ENCODE results near the gene NPIPB5.
"Not testable (repeated sequence)": the region's sequence is repeated elsewhere in the genome, so short reads cannot be mapped to it uniquely, and the experiment has no call there.

The NPIPB5 gene

GRCh38 chr16:22510591-22510990 lies at the start of gene NPIPB5:
Gene NPIPB5 (plus strand): TSS chr16:22510891. CDS start chr16:22513802, 2,911 bp downstream.
- DNase-seq; in situ Hi-C loops (cut with HindIII; ENCODE audit: low pct_ligation_motif_present, low pct_unique_long_range_greater_than_20kb, low sequenced_read_pairs): not testable (repeated sequence)

- in situ Hi-C loops (cut with HindIII; ENCODE audit: low pct_ligation_motif_present, low pct_unique_long_range_greater_than_20kb, low sequenced_read_pairs); DNase-seq: not testable (repeated sequence)
These were observed 41.8 kb upstream of the NPIPB5 start for GRCh38 chr16:22468846-22469245.

GRCh38 chr16:22537996-22538395 lies 27.3 kb downstream of the NPIPB5 start:
- DNase-seq; in situ Hi-C loops (cut with HindIII; ENCODE audit: low pct_ligation_motif_present, low pct_unique_long_range_greater_than_20kb, low sequenced_read_pairs): not testable (repeated sequence)

- DNase-seq; in situ Hi-C loops (cut with HindIII; ENCODE audit: low pct_ligation_motif_present, low pct_unique_long_range_greater_than_20kb, low sequenced_read_pairs): not testable (repeated sequence)
These were observed 34.1 kb downstream of the NPIPB5 start for GRCh38 chr16:22544809-22545208.

- DNase-seq; in situ Hi-C loops (cut with HindIII; ENCODE audit: low pct_ligation_motif_present, low pct_unique_long_range_greater_than_20kb, low sequenced_read_pairs): not testable (repeated sequence)
These were observed 35.9 kb downstream of the NPIPB5 start for GRCh38 chr16:22546630-22547029.

GRCh38 chr16:22547170-22547765 lies 36.6 kb downstream of the NPIPB5 start:
- in situ Hi-C loops (cut with HindIII; ENCODE audit: low pct_ligation_motif_present, low pct_unique_long_range_greater_than_20kb, low sequenced_read_pairs); DNase-seq: not testable (repeated sequence)

- DNase-seq; in situ Hi-C loops (cut with HindIII; ENCODE audit: low pct_ligation_motif_present, low pct_unique_long_range_greater_than_20kb, low sequenced_read_pairs): not testable (repeated sequence)
These were observed 39.2 kb downstream of the NPIPB5 start for GRCh38 chr16:22549853-22550252.

GRCh38 chr16:22551143-22551542 lies 40.5 kb downstream of the NPIPB5 start:
- in situ Hi-C loops (cut with HindIII; ENCODE audit: low pct_ligation_motif_present, low pct_unique_long_range_greater_than_20kb, low sequenced_read_pairs); DNase-seq: not testable (repeated sequence)

- DNase-seq; in situ Hi-C loops (cut with HindIII; ENCODE audit: low pct_ligation_motif_present, low pct_unique_long_range_greater_than_20kb, low sequenced_read_pairs): not testable (repeated sequence)
These were observed 41.0 kb downstream of the NPIPB5 start for GRCh38 chr16:22551651-22552050.

- in situ Hi-C loops (cut with HindIII; ENCODE audit: low pct_ligation_motif_present, low pct_unique_long_range_greater_than_20kb, low sequenced_read_pairs); DNase-seq: not testable (repeated sequence)
These were observed 46.1 kb downstream of the NPIPB5 start for GRCh38 chr16:22556759-22557158.
